Fibroblast of peridontal ligament (primary cell): ENCODE data around the gene FBXL15.
A peak's percentile ranks its signal among the peaks of the same experiment; 100 is the strongest.
"Not testable (repeated sequence)": the region's sequence is repeated elsewhere in the genome, so short reads cannot be mapped to it uniquely, and the experiment has no call there.

ENCODE experiments used
- DNase-seq: peaks from one replicate; pipeline ENCODE4 v3.0.0-alpha.2; 2010; ENCODE audit errors: extremely low read depth

The FBXL15 gene

DNA sequence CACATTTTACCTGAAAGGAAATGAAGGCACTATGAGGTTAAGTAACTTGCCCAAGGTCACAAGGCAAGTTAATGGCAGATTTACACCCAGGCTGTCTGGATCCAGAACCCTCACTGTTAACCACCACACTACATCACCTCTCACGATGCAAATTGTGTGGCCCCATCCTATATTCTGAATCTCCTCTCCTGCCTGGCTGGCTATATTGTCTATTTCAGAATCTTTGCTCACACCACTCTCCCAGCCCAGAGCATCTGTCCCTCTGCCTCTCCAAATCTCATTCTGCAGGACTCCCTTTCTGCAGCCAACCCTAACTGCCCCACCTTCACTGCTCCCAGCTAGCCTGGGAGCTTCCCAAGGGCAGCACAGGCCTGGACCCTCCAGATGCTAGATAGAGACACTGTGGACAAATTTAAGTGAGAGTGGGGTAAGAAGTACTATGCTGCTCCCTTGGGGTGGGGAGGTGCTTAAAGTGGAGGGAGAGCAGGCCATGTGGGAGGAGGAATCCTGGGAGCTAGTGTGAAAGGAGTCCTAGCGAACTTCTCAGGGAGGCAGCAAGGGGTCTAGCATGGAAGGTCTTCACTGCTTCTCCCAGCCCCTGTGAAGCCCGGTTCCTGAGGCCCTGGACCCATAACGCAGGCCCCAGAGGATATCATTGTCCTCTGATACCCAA lies 11.0 kb downstream of the FBXL15 start:
- DNase-seq, result peak; percentile 48

DNA sequence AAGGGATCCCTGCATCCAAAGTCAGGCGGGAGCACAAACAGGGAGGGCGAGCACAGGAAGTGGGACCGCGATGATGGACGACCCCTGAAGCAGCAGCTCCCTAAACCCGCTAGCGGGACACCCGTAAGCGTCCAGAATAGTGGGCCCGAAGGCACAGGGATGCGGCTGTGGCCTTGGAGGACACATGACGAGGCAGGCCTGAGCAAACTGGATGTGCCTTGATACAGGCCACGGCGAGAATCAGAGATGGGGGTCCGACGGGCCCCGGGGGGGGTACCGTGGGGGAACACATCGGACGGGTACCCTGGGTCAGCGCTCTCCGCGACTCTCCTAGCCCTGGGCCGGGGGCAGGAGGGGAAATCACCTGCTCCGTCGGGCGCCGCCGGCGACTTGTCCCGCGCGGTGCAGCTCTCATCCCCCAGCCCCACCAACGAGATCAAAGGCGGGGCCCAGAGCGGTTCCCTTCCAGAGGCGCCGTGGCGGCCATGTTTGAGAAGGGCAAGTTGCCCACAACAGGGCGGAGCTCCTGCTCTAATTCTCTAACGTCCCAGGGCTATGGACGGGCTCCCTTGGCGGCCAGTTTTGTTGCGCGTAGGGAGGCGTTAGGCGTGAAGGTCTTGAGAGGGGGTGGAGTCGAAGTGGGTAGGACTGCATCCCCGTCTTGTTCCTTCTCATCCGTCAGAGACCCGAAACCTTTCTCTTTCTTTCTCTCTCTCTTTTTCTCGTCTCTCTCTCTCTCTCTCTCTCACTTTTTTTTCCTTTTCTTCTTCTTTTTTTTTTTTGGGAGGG lies 11.7 kb downstream of the FBXL15 start, which contains the start of gene CUEDC2:
TSS of gene CUEDC2 (minus strand) at position 413 of the 789 bp plus-strand sequence. CDS start 7,386 bp downstream, outside the sequence.
- peak; percentile 97 for DNase-seq

DNA sequence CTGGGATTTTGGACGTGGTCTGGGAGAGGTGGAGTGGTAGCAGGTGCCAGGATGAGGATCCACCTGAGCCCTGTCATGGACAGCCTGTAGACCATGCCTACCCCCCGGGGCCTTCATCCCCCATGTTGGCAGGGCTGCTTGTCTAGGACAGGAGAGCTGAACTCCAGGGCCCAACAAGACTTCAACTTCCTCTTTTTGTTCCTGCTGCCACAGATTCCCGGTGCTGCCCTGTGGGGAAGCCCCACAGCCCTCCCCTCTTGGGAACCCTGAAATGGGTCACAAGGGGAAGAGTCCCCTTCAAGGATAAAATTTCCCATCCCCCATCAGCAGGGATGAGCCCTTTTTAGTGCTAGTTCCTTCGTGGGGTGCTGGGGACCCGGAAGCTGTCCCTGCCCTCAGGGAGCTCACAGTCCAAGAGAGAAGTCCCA lies 13.0 kb downstream of the FBXL15 start:
- no peak for DNase-seq

DNA sequence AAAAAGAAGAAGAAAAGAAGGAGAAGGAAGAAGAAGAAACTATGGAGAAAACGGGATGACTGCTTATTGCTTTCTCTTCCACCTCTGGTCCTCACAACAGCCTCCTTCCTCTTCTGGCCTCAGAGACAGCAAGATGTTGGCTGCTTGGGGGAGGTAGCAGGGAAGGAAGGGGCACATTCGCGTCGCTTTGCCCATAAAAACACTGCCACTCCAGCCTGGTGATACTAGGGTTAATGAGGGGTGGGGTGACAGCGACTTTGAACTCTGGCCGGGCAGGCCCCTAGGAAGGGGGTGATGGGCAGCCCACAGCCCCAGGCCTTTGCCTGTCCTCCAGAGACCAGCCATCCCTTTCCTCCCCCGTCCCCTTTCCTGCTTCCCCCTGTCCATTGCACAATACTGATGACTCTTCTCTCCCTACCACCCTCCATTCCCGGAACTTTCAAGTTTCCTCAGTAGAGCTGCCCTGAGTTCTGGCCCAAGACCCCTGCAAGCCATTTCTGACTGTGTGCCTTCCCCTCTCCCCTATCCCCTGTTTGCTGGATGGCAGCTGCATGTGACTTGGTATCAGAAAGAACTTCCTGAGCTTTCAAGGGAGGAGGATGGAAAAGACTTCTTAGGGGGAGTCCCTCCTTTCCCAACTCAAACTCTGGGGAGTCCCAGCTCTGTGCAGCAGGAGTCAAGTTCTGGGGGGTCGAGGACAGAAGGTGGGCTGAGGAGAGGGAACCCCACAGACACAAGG lies 13.9 kb downstream of the FBXL15 start:
- DNase-seq, result peak; percentile 61

DNA sequence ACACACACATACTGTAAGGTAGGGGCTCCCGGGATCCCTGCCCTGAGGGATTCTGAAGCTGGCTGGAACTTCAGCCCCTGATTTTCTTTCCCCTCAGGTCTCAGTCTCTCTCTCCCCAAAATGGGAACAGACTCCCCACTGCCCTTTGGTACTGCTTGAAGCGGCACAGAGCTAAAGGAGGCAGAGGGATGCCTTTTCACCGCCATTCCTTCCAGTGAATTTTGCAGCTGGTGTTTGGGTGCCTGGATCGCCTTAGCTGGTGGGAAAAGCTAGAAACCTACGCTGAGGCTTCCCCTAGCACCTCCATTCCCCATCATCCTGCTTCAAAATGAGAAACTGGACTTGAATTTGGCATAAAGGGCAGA lies 14.5 kb downstream of the FBXL15 start:
- no peak for DNase-seq

DNA sequence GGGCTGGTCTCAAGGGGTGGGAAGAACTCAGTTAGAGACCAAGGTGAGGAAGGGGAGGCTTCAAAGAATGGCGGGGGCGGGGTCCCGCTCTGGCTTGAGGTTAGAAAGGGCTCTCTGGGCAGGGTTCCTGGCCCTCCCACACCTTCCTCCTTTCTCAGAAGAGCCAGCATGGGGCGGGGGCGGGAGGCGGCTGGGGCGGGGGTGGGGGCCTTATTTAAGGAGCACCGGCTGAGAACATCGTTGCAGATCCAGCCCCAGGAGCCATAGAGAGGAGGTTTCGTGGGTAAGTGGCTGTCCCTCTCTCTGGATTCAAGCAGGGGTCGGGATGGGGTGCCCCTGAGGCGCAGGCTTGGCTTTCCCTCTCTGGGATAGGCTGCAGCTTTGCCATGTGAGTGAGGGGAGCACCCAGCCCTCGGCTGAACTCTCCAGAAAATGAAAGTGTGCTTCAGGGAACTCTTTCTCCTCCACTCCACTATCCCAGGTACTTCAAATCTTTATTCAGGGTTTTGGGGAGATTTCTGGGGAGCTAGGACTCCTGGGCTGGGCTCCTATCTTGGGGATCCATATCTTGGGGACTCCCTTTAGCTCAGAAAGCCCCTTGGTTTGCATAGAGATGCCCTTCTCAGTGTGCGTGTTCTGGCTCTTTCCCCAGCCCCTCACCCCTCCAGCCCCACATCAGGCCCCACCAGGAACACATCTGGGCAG lies 15.0 kb downstream of the FBXL15 start:
- peak; percentile 22 for DNase-seq

DNA sequence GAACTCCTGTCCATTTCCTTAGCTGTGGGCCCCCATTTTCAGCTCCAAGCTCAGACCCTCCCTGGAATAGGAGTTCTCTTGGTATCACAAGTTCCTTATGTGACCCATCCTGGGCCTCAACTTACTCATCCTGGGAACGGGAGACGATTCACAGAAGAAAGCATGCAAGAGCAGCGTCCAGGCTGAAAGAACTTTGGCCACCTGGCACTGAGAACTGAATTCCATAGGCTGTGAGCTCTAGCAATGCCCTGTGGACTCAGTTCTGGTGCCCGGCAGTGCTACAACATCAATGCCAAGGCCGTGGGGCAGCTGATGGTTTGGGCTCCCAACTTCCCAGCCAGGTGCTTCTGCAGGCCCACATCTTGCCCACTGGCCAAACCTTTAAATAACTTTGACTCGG lies 15.7 kb downstream of the FBXL15 start:
- DNase-seq, result no peak

DNA sequence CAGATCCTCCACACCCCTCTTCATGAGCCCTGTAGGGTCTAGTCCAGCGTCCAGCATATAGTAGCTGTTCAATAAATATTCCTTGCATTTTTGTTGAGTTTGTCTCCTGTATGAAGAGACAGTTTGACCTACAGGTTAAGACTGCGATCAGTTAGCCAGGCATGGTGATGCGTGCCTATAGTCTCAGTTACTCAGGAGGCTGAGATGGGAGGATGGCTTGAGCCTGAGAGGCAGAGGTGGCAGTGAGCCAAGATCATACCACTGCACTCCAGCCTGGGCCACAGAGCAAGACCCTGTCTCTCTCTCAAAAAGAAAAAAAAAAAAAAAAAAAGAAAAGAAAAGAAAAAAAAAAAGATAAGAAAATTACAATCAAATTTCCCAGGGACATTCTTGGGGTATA lies 16.9 kb downstream of the FBXL15 start:
- DNase-seq, result no peak

DNA sequence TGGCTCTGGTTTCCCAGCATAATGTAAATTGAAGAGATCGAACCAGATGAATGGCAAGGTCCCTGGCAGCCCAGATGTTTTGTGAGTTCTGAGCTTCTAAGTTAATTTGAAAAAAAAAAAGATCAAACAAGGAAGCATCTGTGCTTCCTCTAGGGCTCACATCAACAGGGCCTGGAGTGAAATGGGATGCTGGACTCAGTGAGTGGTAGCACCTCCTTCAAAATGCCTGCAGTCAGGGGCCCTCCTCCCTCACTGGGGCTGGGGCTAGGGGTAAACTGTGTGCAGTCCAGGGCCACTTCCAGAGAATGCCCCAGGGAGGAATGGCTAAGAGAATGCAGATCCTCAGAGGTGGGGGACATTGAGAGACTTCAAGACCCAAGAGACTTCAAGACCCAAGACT lies 17.7 kb downstream of the FBXL15 start:
- no peak for DNase-seq

DNA sequence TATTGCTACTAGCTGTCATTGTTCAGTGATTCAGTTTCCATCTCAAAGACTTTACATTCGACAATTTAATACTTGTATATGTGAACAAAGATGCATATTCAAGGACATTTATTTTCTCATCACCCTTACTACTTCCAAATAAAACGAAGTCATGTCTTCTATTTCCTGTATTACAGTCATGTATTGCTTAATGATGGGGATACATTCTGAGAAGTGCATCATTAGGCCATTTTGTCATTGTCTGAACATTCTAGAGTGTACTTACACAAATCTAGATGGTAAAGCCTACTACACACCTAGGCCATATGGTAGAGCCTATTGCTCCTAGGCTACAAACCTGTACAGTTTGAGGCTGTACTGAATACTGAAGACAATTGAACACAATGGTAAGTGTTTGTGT lies 24.2 kb downstream of the FBXL15 start:
- DNase-seq, result no peak

DNA sequence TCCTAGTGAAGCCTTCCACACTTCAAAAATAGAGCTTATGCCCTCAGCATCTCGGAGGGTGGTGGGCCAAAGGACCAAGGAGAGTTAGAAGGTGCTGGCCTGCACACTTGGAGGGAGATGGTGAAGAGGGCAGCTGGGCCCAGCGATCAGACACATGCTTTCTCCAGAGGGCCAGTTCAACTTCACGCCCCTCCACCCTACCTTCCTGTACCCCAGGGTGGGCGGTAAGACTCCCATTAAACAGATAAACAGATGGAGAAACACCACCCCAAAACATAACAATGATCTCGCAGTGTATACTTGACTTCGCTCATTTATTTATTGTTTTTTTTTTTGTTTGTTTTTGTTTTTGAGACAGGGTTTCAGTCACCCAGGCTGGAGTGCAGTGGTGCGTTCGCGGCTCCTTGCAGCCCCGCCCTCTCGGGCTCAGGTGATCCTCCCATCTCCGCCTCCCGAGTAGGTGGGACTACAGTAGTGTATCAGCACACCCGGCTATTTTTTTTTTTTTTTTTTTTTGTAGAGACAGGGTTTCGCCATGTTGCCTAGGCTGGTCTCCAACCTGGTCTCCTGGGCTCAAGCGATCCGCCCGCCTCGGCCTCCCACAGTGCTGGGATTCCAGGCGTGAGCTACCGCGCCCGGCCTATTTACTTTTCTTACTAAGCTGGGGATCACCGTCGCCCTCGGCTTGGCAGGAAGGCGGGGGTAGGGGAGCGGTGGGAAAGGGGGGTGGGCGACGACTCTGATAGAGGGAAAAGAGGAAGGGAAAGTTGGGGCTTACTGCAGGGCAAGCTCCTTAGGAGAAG lies 28.9 kb downstream of the FBXL15 start:
- DNase-seq, result peak; percentile 48

DNA sequence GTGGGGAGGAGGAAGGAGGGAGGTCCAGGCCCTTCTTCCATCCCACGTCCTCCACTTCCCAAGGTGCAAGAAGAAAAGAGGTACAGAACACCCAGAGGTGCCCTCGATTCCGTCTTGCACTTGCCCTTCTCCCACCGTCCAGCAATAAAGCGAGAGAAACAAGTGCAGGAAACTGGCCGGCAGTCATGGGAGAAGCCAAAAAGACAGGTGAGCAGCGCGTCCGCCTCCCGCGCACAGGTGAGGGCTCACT lies 29.4 kb downstream of the FBXL15 start:
- DNase-seq, result no peak

DNA sequence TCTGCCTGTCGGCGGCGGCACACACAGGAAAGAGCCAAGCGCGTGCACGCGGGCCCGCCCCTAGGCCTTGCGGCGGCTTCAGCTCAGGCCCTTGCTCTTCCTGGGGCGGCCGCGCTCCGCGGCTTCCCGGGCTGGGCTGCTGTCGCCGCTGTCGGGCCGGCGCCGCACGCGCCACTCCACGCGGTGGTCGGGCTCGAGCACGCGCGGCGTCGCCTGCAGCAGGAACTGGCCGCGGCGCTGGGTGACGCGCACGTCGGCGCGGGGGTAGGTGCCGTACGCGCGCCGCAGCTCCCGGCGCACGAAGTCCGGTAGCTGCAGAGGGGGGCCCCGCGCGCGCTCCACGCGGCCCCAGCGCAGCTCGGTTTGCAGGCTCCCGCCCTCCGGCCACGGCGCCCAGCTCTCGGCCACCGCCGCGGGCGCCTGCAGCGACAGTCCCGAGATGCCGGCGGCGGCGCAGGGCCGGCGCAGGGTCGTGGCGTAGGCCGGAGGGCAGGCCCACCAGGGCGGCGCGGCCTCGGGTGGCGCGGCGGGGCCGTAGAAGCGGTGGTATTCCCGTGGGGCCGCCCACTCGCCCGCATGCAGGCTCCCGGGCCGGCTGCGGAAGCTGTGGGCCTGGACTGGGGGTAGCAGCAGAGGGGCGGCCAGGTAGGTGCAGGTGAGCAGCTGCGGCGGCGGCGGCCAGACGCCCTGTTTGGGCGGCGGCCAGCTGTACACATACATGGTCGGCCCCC lies 29.9 kb downstream of the FBXL15 start:
- peak; percentile 47 for DNase-seq

DNA sequence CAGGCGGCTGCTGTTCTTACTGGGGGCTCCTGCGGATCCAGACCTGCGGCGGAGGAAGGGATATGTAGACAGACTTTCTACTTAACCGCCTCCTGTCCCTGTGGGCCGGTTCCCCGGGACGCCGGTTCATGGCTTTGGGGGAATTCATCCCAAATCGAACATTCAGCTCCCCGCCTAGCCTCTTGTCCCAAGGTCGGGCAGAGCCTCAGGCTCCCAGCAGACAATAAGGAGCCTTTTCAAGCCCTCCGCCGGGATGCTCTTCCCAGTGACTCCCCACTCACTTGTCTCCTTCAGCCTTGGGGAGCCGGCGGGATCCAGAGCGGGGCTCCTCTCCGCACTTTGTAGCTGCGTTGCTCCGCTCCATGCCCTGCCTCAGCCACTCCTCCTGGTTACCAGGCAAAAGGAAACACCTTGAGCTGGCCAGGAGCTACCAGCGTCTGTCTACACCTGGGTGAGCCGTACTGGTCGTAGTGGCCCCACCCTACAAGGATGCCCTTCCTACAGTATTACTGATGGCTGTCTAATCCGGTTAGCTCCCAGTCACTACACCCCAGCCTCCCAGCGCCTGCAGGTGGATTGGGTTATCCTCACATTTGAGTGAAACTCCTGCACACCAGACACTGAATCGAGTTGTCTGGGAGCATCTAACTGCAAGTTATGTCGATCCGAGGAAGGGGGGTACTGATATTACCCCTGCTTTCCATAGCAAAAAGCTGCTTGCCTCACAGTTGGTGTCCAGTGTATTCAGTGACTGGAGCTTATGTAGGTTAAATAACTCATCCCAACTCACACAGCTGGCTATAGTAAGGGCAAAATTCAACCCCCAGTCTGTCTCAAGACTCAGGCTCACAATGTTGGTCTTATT lies 30.7 kb downstream of the FBXL15 start, which contains the start of gene C10orf95:
TSS of gene C10orf95 (minus strand) at position 439 of the 865 bp plus-strand sequence. CDS start 450 bp downstream, outside the sequence.
- DNase-seq, result no peak

DNA sequence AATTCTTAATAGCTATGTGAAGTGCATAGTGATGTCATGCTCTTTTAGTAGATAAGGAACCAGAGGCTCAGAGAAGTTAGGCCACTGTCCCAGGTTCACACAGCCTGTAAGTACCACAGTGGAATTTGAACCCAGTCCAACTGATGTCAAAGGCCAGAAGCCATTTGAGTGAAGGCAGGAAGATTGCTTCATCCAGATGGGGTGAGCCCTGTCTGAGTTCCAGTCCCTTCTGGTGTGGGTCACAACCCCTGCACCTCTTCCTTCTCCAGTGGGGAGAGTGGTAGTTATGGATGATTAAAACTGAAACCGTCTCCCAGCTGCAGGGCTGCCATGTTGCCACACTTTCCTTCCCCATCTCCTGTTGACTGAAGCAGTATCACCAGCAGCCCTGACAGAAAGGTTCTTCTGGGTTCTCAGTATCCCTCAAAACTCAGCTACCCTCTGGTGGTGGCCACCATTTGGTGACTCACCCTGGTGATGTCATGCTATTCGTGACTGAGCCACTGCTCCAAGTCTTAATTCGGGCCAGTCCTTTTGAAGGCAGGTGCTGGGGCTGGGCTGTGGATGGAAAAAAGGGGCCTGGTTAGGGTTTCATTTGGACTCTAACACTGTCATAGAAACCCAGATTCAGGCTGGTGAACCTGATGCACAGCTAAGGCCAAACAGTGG lies 32.2 kb downstream of the FBXL15 start:
- DNase-seq, result peak; percentile 72

DNA sequence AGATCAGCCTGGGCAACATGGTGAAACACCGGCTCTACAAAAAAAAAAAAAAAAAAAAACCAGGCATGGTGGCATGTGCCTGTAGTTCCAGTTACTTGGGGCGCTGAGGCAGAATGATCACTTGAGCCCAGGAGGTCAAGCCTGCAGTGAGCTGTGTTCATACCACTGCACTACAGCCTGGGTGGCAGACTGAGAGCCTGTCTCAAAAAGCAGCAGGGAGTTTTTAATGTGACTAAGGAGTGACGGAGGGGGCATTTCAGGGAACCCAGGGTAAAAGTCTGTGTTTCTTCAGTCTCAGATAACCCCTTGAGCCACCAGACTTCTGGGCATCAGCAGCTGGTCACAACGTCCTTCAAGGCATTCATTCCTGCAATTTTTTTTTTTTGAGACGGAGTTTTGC lies 32.9 kb downstream of the FBXL15 start:
- DNase-seq, result no peak

DNA sequence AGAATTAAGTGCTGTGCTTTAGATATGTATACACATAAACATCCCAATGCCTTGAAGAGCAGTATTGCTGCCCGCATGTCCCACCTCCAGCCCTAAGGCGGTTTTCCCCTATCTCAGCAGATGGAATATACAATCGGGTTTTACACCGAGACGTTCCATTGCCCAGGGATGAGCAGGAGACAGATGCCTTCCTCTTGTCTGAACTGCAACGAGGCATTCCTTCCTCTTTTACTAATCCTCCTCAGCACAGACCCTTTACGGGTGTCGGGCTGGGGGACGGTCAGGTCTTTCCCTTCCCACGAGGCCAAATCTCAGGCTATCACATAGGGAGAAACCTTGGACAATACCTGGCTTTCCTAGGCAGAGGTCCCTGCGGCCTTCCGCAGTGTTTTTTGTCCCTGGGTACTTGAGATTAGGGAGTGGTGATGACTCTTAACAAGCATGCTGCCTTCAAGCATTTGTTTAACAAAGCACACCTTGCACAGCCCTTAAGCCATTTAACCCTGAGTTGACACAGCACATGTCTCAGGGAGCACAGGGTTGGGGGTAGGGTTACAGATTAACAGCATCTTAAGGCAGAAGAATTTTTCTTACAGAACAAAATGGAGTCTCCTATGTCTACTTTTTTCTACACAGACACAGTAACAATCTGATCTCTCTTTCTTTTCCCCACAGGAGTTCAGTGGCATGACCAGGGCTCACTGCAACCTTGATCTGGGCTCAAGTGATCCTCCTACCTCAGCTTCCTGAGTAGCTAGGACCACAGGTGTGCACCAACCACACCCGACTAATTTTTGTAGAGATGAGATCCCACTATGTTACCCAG lies 34.2 kb downstream of the FBXL15 start:
- not testable (repeated sequence) for DNase-seq

DNA sequence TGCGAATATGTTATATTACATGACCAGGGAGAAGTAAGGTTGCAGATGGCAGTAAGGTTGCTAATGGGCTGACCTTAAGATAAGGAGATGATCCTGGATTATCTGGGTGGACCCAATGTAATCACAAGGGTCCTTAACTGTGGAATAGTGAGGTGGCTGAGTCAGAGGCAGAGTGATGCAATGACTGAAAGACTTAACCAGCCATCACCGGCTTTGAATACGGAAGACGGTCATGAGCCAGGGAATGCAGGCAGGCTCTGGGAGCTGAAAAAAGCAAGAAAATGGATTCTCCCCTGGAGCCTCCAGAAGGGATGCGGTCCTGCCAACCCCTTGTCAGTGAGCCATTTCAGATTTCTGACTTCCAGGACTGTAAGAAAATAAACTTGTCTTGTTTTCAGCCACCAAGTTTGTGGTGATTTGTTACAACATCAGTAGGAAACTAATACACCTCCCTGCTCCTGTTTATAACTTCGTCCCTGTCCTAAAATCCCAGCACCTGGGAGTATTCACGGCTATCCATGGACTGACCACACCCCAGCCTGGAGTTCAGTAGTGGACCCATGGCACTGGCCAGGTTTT lies 35.3 kb downstream of the FBXL15 start:
- peak; percentile 91 for DNase-seq
